Epithelial cell of esophagus (primary cell): Measurements from ENCODE around the gene DHCR7.

Source experiments
- DNase-seq: peaks from one replicate; pipeline ENCODE4 v3.0.0; 2010; ENCODE audit warnings: low read depth
- H3K4me3 ChIP-seq: 2 replicates; pipeline ENCODE4 v1.5.1; 2011; ENCODE audit warnings: mild to moderate bottlenecking, low read length, control low read depth
- CTCF ChIP-seq: IDR thresholded peaks from 2 replicates; pipeline ENCODE4 v1.5.1; 2011; ENCODE audit warnings: low read depth, mild to moderate bottlenecking, low read length, control low read depth, inconsistent platforms; ENCODE audit not compliant: insufficient read depth; ENCODE audit errors: missing control alignments

Gene DHCR7

GRCh38 chr11:71463331-71464211, 15.4 kb upstream of the DHCR7 start:
- TF ChIP-seq CTCF, result no peak
- DNase-seq, result no peak

GRCh38 chr11:71462726-71463125, 14.5 kb upstream of the DHCR7 start:
- no peak for TF ChIP-seq CTCF
- no peak for DNase-seq

More at GRCh38 chr11:71463331-71464211, 15.4 kb upstream of the DHCR7 start:
- H3K4me3 ChIP-seq, result no peak overlapping the region

GRCh38 chr11:71461696-71462095, 13.5 kb upstream of the DHCR7 start:
- DNase-seq, result no peak
- H3K4me3 ChIP-seq, result no peak overlapping the region
- TF ChIP-seq CTCF, result no peak

More at GRCh38 chr11:71462726-71463125, 14.5 kb upstream of the DHCR7 start:
- no peak overlapping the region for H3K4me3 ChIP-seq

GRCh38 chr11:71459767-71460320, 11.7 kb upstream of the DHCR7 start:
- H3K4me3 ChIP-seq, result no peak overlapping the region
- no peak for DNase-seq
- TF ChIP-seq CTCF, result no peak

- no peak for TF ChIP-seq CTCF
- H3K4me3 ChIP-seq, result no peak overlapping the region
- DNase-seq, result no peak
Observed at GRCh38 chr11:71459076-71459766, 11.0 kb upstream of the DHCR7 start.

GRCh38 chr11:71458146-71459070, 10.2 kb upstream of the DHCR7 start:
- H3K4me3 ChIP-seq, result no peak overlapping the region
- DNase-seq, result peak; percentile 94
- TF ChIP-seq CTCF, result no peak
